Measurements from ENCODE around the gene PPIH. TPM values are rescaled to one million over a fixed set of nuclear protein-coding genes. Genes with fewer than 3 reads are reported as not detected.

The PPIH gene
- polyA plus RNA-seq, 3 donors, result 28.1 to 31.0 (median 28.8) TPM

GRCh38 chr1:42690477-42691156, 32.4 kb downstream of the PPIH start:
- no peak overlapping the region for H3K4me3 Mint-ChIP-seq
- peaks cover 54 to 68% of the 10 kb centered on the region in 2 donors for H3K36me3 Mint-ChIP-seq
- Histone ChIP-seq H3K27ac (ENCODE audit: low read depth in 1 of 2, low read length in 2 of 2) (no peak overlapping the region), H3K4me3 (replicated peaks in 1 of 3; ENCODE audit: low read depth in 2 of 3, low read length in 3 of 3) (no peak overlapping the region), H3K4me2 (replicated peaks; ENCODE audit: extremely low read depth, low read length, poor library complexity, severe bottlenecking) (no peak overlapping the region), H3K27me3 (ENCODE audit: control insufficient read depth in 2 of 2, insufficient read depth in 2 of 2, low read length in 2 of 2) (no peaks in the 10 kb centered on the region), H2AFZ (ENCODE audit: insufficient read depth, low read depth, low read length, poor library complexity, severe bottlenecking) (no peak overlapping the region), H4K20me1 (ENCODE audit: insufficient read depth, low read length) (peaks cover 100% of the 10 kb centered on the region), H3K36me3 (replicated peaks in 1 of 2; ENCODE audit: control insufficient read depth in 1 of 2, insufficient read depth in 2 of 2, low read length in 2 of 2) (peaks cover 48 to 68% of the 10 kb centered on the region in 2 donors), H3K4me1 (ENCODE audit: control insufficient read depth in 1 of 2, insufficient read depth in 2 of 2, low read length in 2 of 2) (peaks cover 0 to 9% of the 10 kb centered on the region in 2 donors), H3K79me2 (ENCODE audit: insufficient read depth, low read length) (peaks cover 100% of the 10 kb centered on the region), H3K9ac (ENCODE audit: insufficient read depth, low read length, poor library complexity, severe bottlenecking) (no peak overlapping the region), H3K9me3 (replicated peaks in 1 of 2; ENCODE audit: control insufficient read depth in 1 of 2, insufficient read depth in 1 of 2, low read length in 2 of 2) (no peaks in the 10 kb centered on the region)
- H3K9me3 Mint-ChIP-seq, result no peaks in the 10 kb centered on the region
- no CpG with 5 or more reads among the region's 1 CpG for whole genome bisulfite sequencing (ENCODE audit: insufficient coverage)
- intact Hi-C loops (cut with micrococcal nuclease), result no loop called here
- DNase-seq, result no peak
- peaks cover 40% of the 10 kb centered on the region for H3K4me1 Mint-ChIP-seq
- TF ChIP-seq, protein P1, sequence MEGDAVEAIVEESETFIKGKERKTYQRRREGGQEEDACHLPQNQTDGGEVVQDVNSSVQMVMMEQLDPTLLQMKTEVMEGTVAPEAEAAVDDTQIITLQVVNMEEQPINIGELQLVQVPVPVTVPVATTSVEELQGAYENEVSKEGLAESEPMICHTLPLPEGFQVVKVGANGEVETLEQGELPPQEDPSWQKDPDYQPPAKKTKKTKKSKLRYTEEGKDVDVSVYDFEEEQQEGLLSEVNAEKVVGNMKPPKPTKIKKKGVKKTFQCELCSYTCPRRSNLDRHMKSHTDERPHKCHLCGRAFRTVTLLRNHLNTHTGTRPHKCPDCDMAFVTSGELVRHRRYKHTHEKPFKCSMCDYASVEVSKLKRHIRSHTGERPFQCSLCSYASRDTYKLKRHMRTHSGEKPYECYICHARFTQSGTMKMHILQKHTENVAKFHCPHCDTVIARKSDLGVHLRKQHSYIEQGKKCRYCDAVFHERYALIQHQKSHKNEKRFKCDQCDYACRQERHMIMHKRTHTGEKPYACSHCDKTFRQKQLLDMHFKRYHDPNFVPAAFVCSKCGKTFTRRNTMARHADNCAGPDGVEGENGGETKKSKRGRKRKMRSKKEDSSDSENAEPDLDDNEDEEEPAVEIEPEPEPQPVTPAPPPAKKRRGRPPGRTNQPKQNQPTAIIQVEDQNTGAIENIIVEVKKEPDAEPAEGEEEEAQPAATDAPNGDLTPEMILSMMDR (IDR thresholded peaks at IDR 0.05), result no peak
- H3K27me3 Mint-ChIP-seq (ENCODE audit: low read depth in 3 of 3), result no peaks in the 10 kb centered on the region
- H3K27ac Mint-ChIP-seq, result no peak overlapping the region

- no peaks in the 10 kb centered on the region for H3K9me3 Mint-ChIP-seq
- no peak overlapping the region for H3K27ac Mint-ChIP-seq
- no peak overlapping the region for H3K4me3 ChIP-seq (replicated peaks in 1 of 3; ENCODE audit: low read depth in 2 of 3, low read length in 3 of 3)
- H3K36me3 Mint-ChIP-seq, result peaks cover 56 to 70% of the 10 kb centered on the region in 2 donors
- peaks cover 100% of the 10 kb centered on the region for H4K20me1 ChIP-seq (ENCODE audit: insufficient read depth, low read length)
- no CpG with 5 or more reads among the region's 4 CpGs for WGBS (ENCODE audit: insufficient coverage)
- H3K36me3 ChIP-seq (replicated peaks in 1 of 2; ENCODE audit: control insufficient read depth in 1 of 2, insufficient read depth in 2 of 2, low read length in 2 of 2), result peaks cover 52 to 73% of the 10 kb centered on the region in 2 donors
- peaks cover 0 to 4% of the 10 kb centered on the region in 2 donors for H3K4me1 ChIP-seq (ENCODE audit: control insufficient read depth in 1 of 2, insufficient read depth in 2 of 2, low read length in 2 of 2)
- H3K4me2 ChIP-seq (replicated peaks; ENCODE audit: extremely low read depth, low read length, poor library complexity, severe bottlenecking), result no peak overlapping the region
- H3K9ac ChIP-seq (ENCODE audit: insufficient read depth, low read length, poor library complexity, severe bottlenecking), result no peak overlapping the region
- H3K27me3 Mint-ChIP-seq (ENCODE audit: low read depth in 3 of 3), result no peaks in the 10 kb centered on the region
- no peak overlapping the region for H2AFZ ChIP-seq (ENCODE audit: insufficient read depth, low read depth, low read length, poor library complexity, severe bottlenecking)
- H3K27me3 ChIP-seq (ENCODE audit: control insufficient read depth in 2 of 2, insufficient read depth in 2 of 2, low read length in 2 of 2), result no peaks in the 10 kb centered on the region
- no peak overlapping the region for H3K27ac ChIP-seq (ENCODE audit: low read depth in 1 of 2, low read length in 2 of 2)
- H3K4me1 Mint-ChIP-seq, result peaks cover 38% of the 10 kb centered on the region
- no peak for DNase-seq
- peaks cover 100% of the 10 kb centered on the region for H3K79me2 ChIP-seq (ENCODE audit: insufficient read depth, low read length)
- no peak overlapping the region for H3K4me3 Mint-ChIP-seq
- TF ChIP-seq, protein P1 (IDR thresholded peaks at IDR 0.05), result no peak
- no peaks in the 10 kb centered on the region for H3K9me3 ChIP-seq (replicated peaks in 1 of 2; ENCODE audit: control insufficient read depth in 1 of 2, insufficient read depth in 1 of 2, low read length in 2 of 2)
- intact Hi-C loops (cut with micrococcal nuclease), result no loop called here
These were observed 32.9 kb downstream of the PPIH start for GRCh38 chr1:42691157-42691498.

Data from CD14-positive monocyte (primary cell).